ENCODE data around the gene CLDN20.
A peak's percentile ranks its signal among the peaks of the same experiment; 100 is the strongest.
"Not testable (repeated sequence)": the region's sequence is repeated elsewhere in the genome, so short reads cannot be mapped to it uniquely, and the experiment has no call there.

Gene CLDN20

DNA sequence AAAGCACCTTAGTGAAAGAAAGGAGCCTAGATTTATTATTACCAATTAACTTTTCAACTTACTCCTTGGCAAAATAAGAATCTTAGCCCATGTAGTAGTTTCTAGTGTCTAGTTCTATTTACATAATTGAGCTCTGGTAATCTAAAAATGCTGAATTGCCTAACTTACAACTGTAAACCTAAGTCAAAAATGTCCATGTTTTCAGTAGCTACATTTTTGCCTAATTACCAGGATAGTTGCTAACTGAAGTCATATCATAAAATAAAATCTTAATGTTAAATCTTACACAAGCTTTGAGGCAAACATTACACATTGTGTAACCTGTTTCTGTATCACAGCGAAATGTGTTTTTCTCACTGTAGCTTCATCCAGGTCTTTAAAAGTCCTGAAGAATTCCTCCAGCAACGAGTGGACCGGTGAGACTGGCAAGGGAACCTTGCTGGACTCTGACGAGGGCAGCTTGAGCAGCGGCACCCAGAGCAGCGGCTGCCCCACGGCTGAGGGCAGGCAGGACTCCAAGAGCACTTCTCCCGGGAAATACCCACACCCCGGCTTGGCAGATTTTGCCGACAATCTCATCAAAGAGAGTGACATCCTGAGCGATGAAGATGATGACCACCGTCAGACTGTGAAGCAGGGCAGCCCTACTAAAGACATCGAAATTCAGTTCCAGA is 7.6 kb upstream of the CLDN20 start:
- DNase-seq (ENCODE audit: low spot score in 2 of 2) (no peak), ATAC-seq (no peak)
- Mint-ChIP-seq H3K4me1 (peaks cover 5% of the 10 kb centered on the region), H3K9me3 (no peaks in the 10 kb centered on the region), H3K27ac (no peak overlapping the region), H3K36me3 (peaks cover 95% of the 10 kb centered on the region), H3K4me3 (no peak overlapping the region)

- H3K36me3 Mint-ChIP-seq: peaks cover 88% of the 10 kb centered on the region
- ATAC-seq (no peak), DNase-seq (ENCODE audit: low spot score in 2 of 2) (no peak)
- H3K9me3 Mint-ChIP-seq: no peaks in the 10 kb centered on the region
- no peak overlapping the region for H3K27ac Mint-ChIP-seq
- H3K4me1 Mint-ChIP-seq: peaks cover 16% of the 10 kb centered on the region
- H3K4me3 Mint-ChIP-seq: no peak overlapping the region
These were observed 6.0 kb upstream of the CLDN20 start for GRCh38 chr6:155257796-155258195.

- Mint-ChIP-seq H3K4me3 (no peak overlapping the region), H3K4me1 (peaks cover 16% of the 10 kb centered on the region), H3K36me3 (peaks cover 81% of the 10 kb centered on the region), H3K9me3 (no peaks in the 10 kb centered on the region), H3K27ac (peak overlapping the region; percentile 32)
- peak in 1 of 2 donors; percentile 22 for DNase-seq (ENCODE audit: low spot score in 2 of 2)
- ATAC-seq: no peak
These were observed 4.6 kb upstream of the CLDN20 start for GRCh38 chr6:155259204-155259603.

DNA sequence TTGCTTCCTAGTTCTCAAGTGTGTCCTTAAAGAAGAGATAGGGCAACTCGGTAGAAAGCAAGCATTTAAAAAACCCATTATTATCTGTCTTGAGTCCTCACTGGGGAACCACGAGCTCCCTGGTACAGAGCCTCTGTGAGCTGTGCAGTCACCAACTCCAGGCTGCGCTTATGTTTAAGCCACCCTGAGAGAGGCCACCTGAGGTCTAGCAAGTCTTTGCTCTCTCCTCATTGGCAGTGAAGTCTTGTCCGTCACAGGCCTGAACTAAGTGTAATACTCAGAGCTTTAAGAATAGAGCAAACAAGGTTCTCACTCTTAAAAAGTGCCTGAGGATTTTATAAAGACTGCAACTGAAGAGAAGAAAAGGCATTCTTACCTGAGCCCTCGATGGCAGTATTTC is 3.9 kb upstream of the CLDN20 start:
- DNase-seq (ENCODE audit: low spot score in 2 of 2): no peak
- Mint-ChIP-seq H3K9me3 (no peaks in the 10 kb centered on the region), H3K36me3 (peaks cover 74% of the 10 kb centered on the region), H3K4me1 (peaks cover 16% of the 10 kb centered on the region), H3K4me3 (no peak overlapping the region), H3K27ac (peak overlapping the region; percentile 32)
- ATAC-seq: no peak

- Mint-ChIP-seq H3K36me3 (peaks cover 74% of the 10 kb centered on the region), H3K27ac (peak overlapping the region; percentile 50), H3K9me3 (no peaks in the 10 kb centered on the region), H3K4me3 (no peak overlapping the region), H3K4me1 (peaks cover 16% of the 10 kb centered on the region)
- DNase-seq (ENCODE audit: low spot score in 2 of 2) (peak in 1 of 2 donors; percentile 26), ATAC-seq (no peak)
These were observed 3.1 kb upstream of the CLDN20 start for GRCh38 chr6:155260686-155261085.

DNA sequence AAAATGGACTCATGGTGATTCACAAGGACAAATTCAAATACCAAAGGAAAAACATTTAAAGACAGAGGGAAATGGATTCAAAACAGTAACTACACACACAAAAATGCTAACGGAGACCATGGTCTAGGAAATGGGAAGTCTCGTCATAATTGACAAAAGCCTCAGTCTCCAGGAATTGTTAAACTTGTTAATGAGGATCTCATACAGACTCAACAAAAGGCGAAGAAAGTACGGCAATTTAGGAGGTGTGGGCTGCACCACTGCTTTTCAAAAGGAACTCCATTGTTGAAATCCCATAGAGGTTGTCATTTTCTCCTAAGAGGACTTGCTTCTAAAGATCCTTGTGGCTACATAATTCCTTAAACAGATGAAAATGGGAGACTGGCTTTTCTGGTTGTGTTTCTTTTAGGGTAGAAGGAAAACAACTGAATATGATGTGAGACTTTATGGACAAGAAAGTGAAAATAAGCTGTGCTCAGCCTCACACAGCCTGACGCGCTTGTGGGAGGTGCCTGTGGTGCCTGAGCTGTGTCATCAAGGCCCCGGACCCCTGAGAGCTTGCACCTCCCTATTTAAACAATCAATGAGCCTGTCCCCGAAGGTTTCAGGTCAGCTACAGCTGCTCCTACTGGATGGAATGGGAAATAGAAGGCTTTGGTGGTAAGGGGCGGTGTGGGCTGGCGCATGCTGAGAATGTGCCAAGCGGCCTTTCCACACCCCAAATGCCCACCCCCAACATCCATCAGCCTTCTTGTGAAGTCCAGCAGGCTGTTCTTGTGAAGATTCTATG is 2.5 kb upstream of the CLDN20 start:
- H3K4me3 Mint-ChIP-seq: no peak overlapping the region
- peak in 1 of 2 donors; percentile 25 for DNase-seq (ENCODE audit: low spot score in 2 of 2)
- peak; percentile 51 for ATAC-seq
- peaks cover 16% of the 10 kb centered on the region for H3K4me1 Mint-ChIP-seq
- peak overlapping the region; percentile 50 for H3K27ac Mint-ChIP-seq
- peaks cover 74% of the 10 kb centered on the region for H3K36me3 Mint-ChIP-seq
- H3K9me3 Mint-ChIP-seq: no peaks in the 10 kb centered on the region

GRCh38 chr6:155262655-155263054 is 1.2 kb upstream of the CLDN20 start:
- DNase-seq (ENCODE audit: low spot score in 2 of 2) (no peak), ATAC-seq (no peak)
- no peaks in the 10 kb centered on the region for H3K9me3 Mint-ChIP-seq
- H3K27ac Mint-ChIP-seq: peak overlapping the region; percentile 50
- H3K4me1 Mint-ChIP-seq: peaks cover 16% of the 10 kb centered on the region
- peaks cover 72% of the 10 kb centered on the region for H3K36me3 Mint-ChIP-seq
- H3K4me3 Mint-ChIP-seq: no peak overlapping the region

DNA sequence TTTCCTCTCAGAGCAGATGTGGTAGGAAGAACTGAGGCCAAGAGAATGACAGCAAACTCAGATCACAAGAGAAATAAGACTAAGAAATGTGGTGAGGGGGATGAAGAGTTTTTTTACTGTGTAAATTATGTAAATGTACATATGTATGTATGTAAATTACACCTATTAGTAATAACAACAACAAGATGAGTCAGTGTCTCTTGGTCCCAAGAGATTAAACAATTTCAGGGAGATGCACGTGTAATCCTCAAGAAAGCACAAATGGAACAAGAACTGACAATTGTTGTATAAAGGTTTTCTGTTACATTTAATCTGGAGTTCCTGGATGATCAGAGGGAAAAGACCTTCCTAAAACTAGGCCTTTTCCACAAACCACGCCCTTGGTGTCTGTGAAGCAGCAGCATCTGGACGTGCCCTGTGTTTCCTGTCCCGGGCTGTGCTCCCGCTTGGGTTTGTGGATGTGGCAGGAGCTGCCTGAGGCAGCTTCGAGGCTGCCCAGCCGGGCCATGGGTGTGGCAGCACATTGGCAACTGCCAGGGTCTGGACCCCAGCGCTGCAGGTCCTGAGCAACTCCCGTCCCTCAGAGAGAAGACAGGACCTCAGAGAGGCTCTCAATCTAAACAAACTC is 994 bp downstream of the CLDN20 start:
- DNase-seq (ENCODE audit: low spot score in 2 of 2) (peak in 1 of 2 donors; percentile 32), ATAC-seq (no peak)
- no peak overlapping the region for H3K27ac Mint-ChIP-seq
- no peak overlapping the region for H3K4me3 Mint-ChIP-seq
- no peaks in the 10 kb centered on the region for H3K9me3 Mint-ChIP-seq
- peaks cover 22% of the 10 kb centered on the region for H3K4me1 Mint-ChIP-seq
- peaks cover 58% of the 10 kb centered on the region for H3K36me3 Mint-ChIP-seq

- Mint-ChIP-seq H3K4me1 (peaks cover 20% of the 10 kb centered on the region), H3K4me3 (no peak overlapping the region), H3K9me3 (no peaks in the 10 kb centered on the region), H3K36me3 (peaks cover 49% of the 10 kb centered on the region), H3K27ac (no peak overlapping the region)
- DNase-seq (ENCODE audit: low spot score in 2 of 2): no peak
- ATAC-seq: no peak
These were observed 2.2 kb downstream of the CLDN20 start for GRCh38 chr6:155265843-155266535.

GRCh38 chr6:155267411-155267810 is 3.6 kb downstream of the CLDN20 start:
- Mint-ChIP-seq H3K36me3 (peaks cover 46% of the 10 kb centered on the region), H3K4me1 (peaks cover 8% of the 10 kb centered on the region), H3K27ac (no peak overlapping the region), H3K4me3 (no peak overlapping the region), H3K9me3 (no peaks in the 10 kb centered on the region)
- DNase-seq (ENCODE audit: low spot score in 2 of 2): no peak
- ATAC-seq: no peak

- not testable (repeated sequence) for ATAC-seq; H3K27ac Mint-ChIP-seq; H3K4me1 Mint-ChIP-seq; DNase-seq (ENCODE audit: low spot score in 2 of 2); H3K4me3 Mint-ChIP-seq; H3K9me3 Mint-ChIP-seq
- H3K36me3 Mint-ChIP-seq: peaks cover 48% of the 10 kb centered on the region
These were observed 4.5 kb downstream of the CLDN20 start for GRCh38 chr6:155268088-155268867.

- Mint-ChIP-seq H3K27ac (peak overlapping the region; percentile 24), H3K9me3 (no peaks in the 10 kb centered on the region), H3K4me1 (peaks cover 12% of the 10 kb centered on the region), H3K36me3 (peaks cover 53% of the 10 kb centered on the region), H3K4me3 (no peak overlapping the region)
- ATAC-seq (no peak), DNase-seq (ENCODE audit: low spot score in 2 of 2) (no peak)
These were observed 6.0 kb downstream of the CLDN20 start for GRCh38 chr6:155269765-155270164.

- DNase-seq (ENCODE audit: low spot score in 2 of 2): no peak
These were observed 6.8 kb downstream of the CLDN20 start for GRCh38 chr6:155270561-155271091.

DNA sequence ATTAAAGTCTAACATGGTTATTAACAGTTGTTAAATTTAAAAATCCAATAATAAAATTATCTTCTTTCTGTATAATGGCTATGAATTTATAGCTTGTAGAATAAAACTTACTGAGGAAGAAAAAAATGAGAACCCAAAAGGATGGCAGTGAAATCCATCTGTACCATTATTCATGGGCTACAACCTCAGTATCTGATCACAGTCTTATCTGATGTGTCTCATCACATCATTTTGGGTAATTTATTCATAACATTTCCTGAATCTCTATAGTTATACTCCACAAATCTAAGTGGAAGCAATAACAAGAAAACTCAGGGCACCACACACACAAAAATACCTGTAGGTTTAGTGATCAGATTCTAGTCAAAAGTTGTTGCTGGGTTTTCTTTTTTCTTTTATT is 7.3 kb downstream of the CLDN20 start:
- Mint-ChIP-seq H3K4me1 (peaks cover 12% of the 10 kb centered on the region), H3K4me3 (no peak overlapping the region), H3K9me3 (no peaks in the 10 kb centered on the region), H3K27ac (no peak overlapping the region), H3K36me3 (peaks cover 49% of the 10 kb centered on the region)
- DNase-seq (ENCODE audit: low spot score in 2 of 2): no peak
- ATAC-seq: no peak

More at GRCh38 chr6:155270561-155271091, 6.8 kb downstream of the CLDN20 start:
- Mint-ChIP-seq H3K27ac (no peak overlapping the region), H3K4me1 (peaks cover 12% of the 10 kb centered on the region), H3K9me3 (no peaks in the 10 kb centered on the region), H3K4me3 (no peak overlapping the region), H3K36me3 (peaks cover 54% of the 10 kb centered on the region)
- no peak for ATAC-seq

All from stimulated activated effector memory CD8-positive, alpha-beta T cell treated with anti-CD3 and anti-CD28 coated beads, Interleukin-12 subunit alpha, Interleukin-12 subunit beta, amount 100 ng/mL, for 72 hours (primary cell).